ENCODE data around the gene PAIP2B. TPM values are rescaled to one million over a fixed set of nuclear protein-coding genes. Genes with fewer than 3 reads are reported as not detected.
A peak's percentile ranks its signal among the peaks of the same experiment; 100 is the strongest.

PAIP2B gene
- polyA plus RNA-seq, 1 donor from 2014 or later, result 14.4 TPM

- no peaks in the 10 kb centered on the region for H3K36me3 ChIP-seq (ENCODE audit: insufficient read depth, low read length)
- no peak overlapping the region for H2AFZ ChIP-seq (ENCODE audit: low read depth, low read length)
- peaks cover 4% of the 10 kb centered on the region for H3K79me2 ChIP-seq (replicated peaks; ENCODE audit: insufficient read depth, low read length)
- peak overlapping the region; percentile 90 for H3K4me3 ChIP-seq (ENCODE audit: low read length)
- no peak overlapping the region for H3K9ac ChIP-seq (ENCODE audit: low read length)
- no peaks in the 10 kb centered on the region for H4K20me1 ChIP-seq (ENCODE audit: insufficient read depth)
- peak overlapping the region; percentile 82 for H3K4me2 ChIP-seq (ENCODE audit: low read length)
- no peaks in the 10 kb centered on the region for H3K9me2 ChIP-seq (ENCODE audit: insufficient read depth, low read length)
- no peak overlapping the region for H3K27ac ChIP-seq (ENCODE audit: low read length)
- no peaks in the 10 kb centered on the region for H3K27me3 ChIP-seq (ENCODE audit: insufficient read depth, low read depth, low read length)
- TF ChIP-seq EP300 (conservative IDR thresholded peaks at IDR 0.05; ENCODE audit: poor library complexity, severe bottlenecking) (no peak), TAF1 (IDR thresholded peaks at IDR 0.05; ENCODE audit: low read depth) (no peak), POLR2AphosphoS5 (IDR thresholded peaks at IDR 0.05) (no peak), CTCF (IDR thresholded peaks at IDR 0.05; ENCODE audit: poor library complexity, severe bottlenecking) (no peak), SMC3 (conservative IDR thresholded peaks at IDR 0.05; ENCODE audit: poor library complexity) (no peak), EZH2 (IDR thresholded peaks at IDR 0.05; ENCODE audit: borderline replicate concordance, insufficient read depth, low read length, poor library complexity, severe bottlenecking) (no peak), MXI1 (conservative IDR thresholded peaks at IDR 0.05; ENCODE audit: poor library complexity, severe bottlenecking) (no peak), RAD21 (conservative IDR thresholded peaks at IDR 0.05) (no peak), REST (IDR thresholded peaks at IDR 0.05; ENCODE audit: borderline replicate concordance) (no peak)
- H3F3A ChIP-seq (ENCODE audit: insufficient read depth, low read length, poor library complexity, severe bottlenecking), result no peaks in the 10 kb centered on the region
- no peaks in the 10 kb centered on the region for H3K9me3 ChIP-seq (ENCODE audit: low read length)
Observed at GRCh38 chr2:71224935-71225334, 2.0 kb downstream of the PAIP2B start.

- Histone ChIP-seq H3K4me2 (ENCODE audit: low read length) (no peak overlapping the region), H3K9me2 (ENCODE audit: insufficient read depth, low read length) (no peaks in the 10 kb centered on the region), H3K9ac (ENCODE audit: low read length) (no peak overlapping the region), H3K9me3 (ENCODE audit: low read length) (no peaks in the 10 kb centered on the region), H3K27ac (ENCODE audit: low read length) (no peak overlapping the region), H3K36me3 (ENCODE audit: insufficient read depth, low read length) (no peaks in the 10 kb centered on the region), H3K4me3 (ENCODE audit: low read length) (no peak overlapping the region), H3K27me3 (ENCODE audit: insufficient read depth, low read depth, low read length) (no peaks in the 10 kb centered on the region), H4K20me1 (ENCODE audit: insufficient read depth) (no peaks in the 10 kb centered on the region), H2AFZ (ENCODE audit: low read depth, low read length) (no peak overlapping the region), H3K79me2 (replicated peaks; ENCODE audit: insufficient read depth, low read length) (peaks cover 4% of the 10 kb centered on the region), H3F3A (ENCODE audit: insufficient read depth, low read length, poor library complexity, severe bottlenecking) (no peaks in the 10 kb centered on the region)
- no peak for TF ChIP-seq EP300 (conservative IDR thresholded peaks at IDR 0.05; ENCODE audit: poor library complexity, severe bottlenecking)
- TF ChIP-seq CTCF (IDR thresholded peaks at IDR 0.05; ENCODE audit: poor library complexity, severe bottlenecking), result no peak
- TF ChIP-seq MXI1 (conservative IDR thresholded peaks at IDR 0.05; ENCODE audit: poor library complexity, severe bottlenecking), result no peak
- TF ChIP-seq TAF1 (IDR thresholded peaks at IDR 0.05; ENCODE audit: low read depth), result no peak
- no peak for TF ChIP-seq RAD21 (conservative IDR thresholded peaks at IDR 0.05)
- TF ChIP-seq SMC3 (conservative IDR thresholded peaks at IDR 0.05; ENCODE audit: poor library complexity), result no peak
- no peak for TF ChIP-seq REST (IDR thresholded peaks at IDR 0.05; ENCODE audit: borderline replicate concordance)
Observed at GRCh38 chr2:71224457-71224856, 2.4 kb downstream of the PAIP2B start.

Measured in neural cell (in vitro differentiated cells).